Islet precursor cell (in vitro differentiated cells): ENCODE data around the gene SSBP4.

ENCODE experiments used
- DNase-seq: peaks from one replicate; pipeline ENCODE4 v3.0.0-alpha.2; 2018

The SSBP4 gene

GRCh38 chr19:18419195-18419698 is at the start of gene SSBP4:
Gene SSBP4, plus strand, starts transcription at chr19:18419398. Its CDS starts 251 bp downstream, at chr19:18419649.
- DNase-seq = peak; percentile 79

- DNase-seq = no peak
Observed at GRCh38 chr19:18373407-18373891, 45.7 kb upstream of the SSBP4 start.

- peak; percentile 99 for DNase-seq
Observed at GRCh38 chr19:18373892-18374629, 45.1 kb upstream of the SSBP4 start.

GRCh38 chr19:18377026-18377425 is 42.2 kb upstream of the SSBP4 start:
- no peak for DNase-seq

GRCh38 chr19:18379803-18380747 is 39.1 kb upstream of the SSBP4 start:
- peak; percentile 84 for DNase-seq

GRCh38 chr19:18380843-18381242 is 38.4 kb upstream of the SSBP4 start:
- DNase-seq = no peak

- DNase-seq = peak; percentile 51
Observed at GRCh38 chr19:18383622-18384021, 35.6 kb upstream of the SSBP4 start.

GRCh38 chr19:18384775-18385174 is 34.4 kb upstream of the SSBP4 start:
- no peak for DNase-seq

- DNase-seq = no peak
Observed at GRCh38 chr19:18385359-18385674, 33.9 kb upstream of the SSBP4 start.

GRCh38 chr19:18385675-18386542 is 33.3 kb upstream of the SSBP4 start, which contains the start of gene GDF15:
Gene GDF15, plus strand, starts transcription at chr19:18386158. Its CDS starts 32 bp downstream, at chr19:18386190.
- peak; percentile 90 for DNase-seq

GRCh38 chr19:18386543-18387271 is 32.5 kb upstream of the SSBP4 start:
- no peak for DNase-seq

GRCh38 chr19:18388100-18388959 is 30.9 kb upstream of the SSBP4 start:
- DNase-seq = peak; percentile 91

GRCh38 chr19:18388960-18389725 is 30.1 kb upstream of the SSBP4 start:
- DNase-seq = no peak

- no peak for DNase-seq
Observed at GRCh38 chr19:18389726-18390064, 29.5 kb upstream of the SSBP4 start.

GRCh38 chr19:18390065-18390907 is 28.9 kb upstream of the SSBP4 start:
- no peak for DNase-seq

GRCh38 chr19:18391509-18392075 is 27.6 kb upstream of the SSBP4 start:
- DNase-seq = no peak

- no peak for DNase-seq
Observed at GRCh38 chr19:18392417-18392816, 26.8 kb upstream of the SSBP4 start.

- DNase-seq = no peak
Observed at GRCh38 chr19:18392926-18393325, 26.3 kb upstream of the SSBP4 start.

GRCh38 chr19:18393836-18394235 is 25.4 kb upstream of the SSBP4 start:
- DNase-seq = no peak
